Naive thymus-derived CD8-positive, alpha-beta T cell (primary cell): ENCODE measurements around the gene LRRC63. TPM values are rescaled to one million over a fixed set of nuclear protein-coding genes. Genes with fewer than 3 reads are reported as not detected.
"Not testable (repeated sequence)": the region's sequence is repeated elsewhere in the genome, so short reads cannot be mapped to it uniquely, and the experiment has no call there.

Source experiments
- ATAC-seq, 2 donors: fragments of 150-1000 bp; cut with Tn5 transposase in 1 of 2; sonication (Bioruptor Pico), chemical (Tn5 transposase) in 1 of 2; 1 replicate in 1 of 2; 2 replicates in 1 of 2; pipeline ENCODE4 v1.10.0; 2021; ENCODE audit warnings: mild to moderate bottlenecking in 2 of 2, moderate library complexity in 2 of 2
- POLR2A ChIA-PET: fragments of 350-600 bp; sonication (Branson Sonifier 250); formaldehyde crosslinking; loops from one replicate; lab custom pipeline; 2021; ENCODE audit warnings: antibody characterized with exemption; lab: Charles Lee
- DNase-seq, 10 donors: peaks; one replicate each; pipeline versions ENCODE4 v3.0.0 to v3.0.0-alpha.2; 2020 to 2022
- H3K27ac Mint-ChIP-seq, 10 donors: one replicate each; pipeline ENCODE4 v1.8.0; 2020 to 2022; ENCODE audit warnings: mild to moderate bottlenecking in 10 of 10, mixed read lengths in 10 of 10, moderate library complexity in 4 of 10, inconsistent platforms in 1 of 10
- H3K27me3 Mint-ChIP-seq, 5 donors: one replicate each; pipeline ENCODE4 v1.8.0; 2021 to 2022; ENCODE audit warnings: mixed read lengths in 5 of 5
- H3K36me3 Mint-ChIP-seq, 3 donors: one replicate each; pipeline ENCODE4 v1.8.0; 2020 to 2022; ENCODE audit warnings: mixed read lengths in 3 of 3, mild to moderate bottlenecking in 2 of 3, inconsistent platforms in 1 of 3
- H3K4me1 Mint-ChIP-seq, 4 donors: one replicate each; pipeline ENCODE4 v1.8.0; 2021 to 2022; ENCODE audit warnings: mixed read lengths in 4 of 4
- H3K4me3 Mint-ChIP-seq, 10 donors: one replicate each; pipeline ENCODE4 v1.8.0; 2020 to 2022; ENCODE audit warnings: mild to moderate bottlenecking in 10 of 10, mixed read lengths in 10 of 10, moderate library complexity in 6 of 10, inconsistent platforms in 1 of 10
- H3K9me3 Mint-ChIP-seq, 9 donors: one replicate each; pipeline ENCODE4 v1.8.0; 2020 to 2022; ENCODE audit warnings: mixed read lengths in 9 of 9, mild to moderate bottlenecking in 3 of 9, inconsistent platforms in 1 of 9, moderate library complexity in 1 of 9
- polyA plus RNA-seq, 3 donors: library from polyadenylated mRNA; unstranded; fragments of 300-500 nt; fragmentation: Illumina TruSeq; gene quantifications; one replicate each; pipeline ENCODE4 v1.2.3, GENCODE V29; 2021
- total RNA-seq, 8 experiments: library from RNA in 2 of 8; stranded (reverse) in 2 of 8; gene quantifications; one replicate each; pipeline ENCODE4 v1.2.3 and lab custom pipeline; 2021 to 2026

LRRC63 gene
- total RNA-seq (under 1 TPM; 0.52 to 0.62 TPM), polyA plus RNA-seq (under 1 TPM in 2 of 3 donors, not detected in 1; 0.22 to 0.23 TPM), total RNA-seq (lab: John Stamatoyannopoulos, UW) (0.17 to 1.5 (median 0.70) reads per million in 6 experiments)

GRCh38 chr13:46211483-46212351 is at the start of gene LRRC63:
Gene LRRC63 (plus strand): TSS chr13:46211928. CDS start chr13:46213035, 1,107 bp downstream.
- POLR2A ChIA-PET, result interaction anchor here (0.7 to 1.8 kb wide), 11 partner anchors 9 to 159 kb away, joined by 3 to 10 read pairs (median 3); partner anchors contain the start of genes LCP1 and ZC3H13
- H3K36me3 Mint-ChIP-seq, result no peaks in the 10 kb centered on the region
- peak; percentile 71 to 88 (median 82) for DNase-seq
- H3K27me3 Mint-ChIP-seq, result no peaks in the 10 kb centered on the region
- peak within 1 kb of the TSS; percentile 91 to 98 (median 95) for H3K27ac Mint-ChIP-seq
- ATAC-seq, result peak; percentile 93 to 98
- peak within 1 kb of the TSS; percentile 82 to 99 (median 92) for H3K4me3 Mint-ChIP-seq
- H3K4me1 Mint-ChIP-seq, result peaks cover 7 to 27% (median 25%) of the 10 kb centered on the region in 4 donors
- H3K9me3 Mint-ChIP-seq, result no peaks in the 10 kb centered on the region

- not testable (repeated sequence) for ATAC-seq, H3K27me3 Mint-ChIP-seq, DNase-seq, H3K9me3 Mint-ChIP-seq
- peak overlapping the region in 8 of 10 donors; percentile 31 to 96 (median 78) for H3K27ac Mint-ChIP-seq
- peaks cover 45 to 77% (median 76%) of the 10 kb centered on the region in 4 donors for H3K4me1 Mint-ChIP-seq
- H3K4me3 Mint-ChIP-seq, result peak overlapping the region in 1 of 10 donors; percentile 57
- POLR2A ChIA-PET, result interaction anchor here (4.7 to 11.0 kb wide), 2 partner anchors 8 to 16 kb away, joined by 32 to 142 read pairs; partner anchors contain the start of gene LCP1
- peaks cover 12 to 68% (median 16%) of the 10 kb centered on the region in 3 donors for H3K36me3 Mint-ChIP-seq
Measured at GRCh38 chr13:46162741-46163140, 49.0 kb upstream of the LRRC63 start.

GRCh38 chr13:46164661-46165060 is 47.1 kb upstream of the LRRC63 start:
- POLR2A ChIA-PET, result interaction anchor here (1.0 to 11.0 kb wide), 2 partner anchors 14 to 46 kb away, joined by 3 to 142 read pairs; partner anchors contain the start of gene LCP1
- no peak for ATAC-seq

GRCh38 chr13:46165485-46166223 is 46.1 kb upstream of the LRRC63 start:
- Mint-ChIP-seq H3K27ac (peak overlapping the region; percentile 86 to 98 (median 92)), H3K9me3 (peaks cover 0 to 3% (median 0%) of the 10 kb centered on the region in 9 donors), H3K4me3 (peak overlapping the region in 8 of 10 donors; percentile 52 to 76 (median 65)), H3K4me1 (peaks cover 47 to 86% (median 82%) of the 10 kb centered on the region in 4 donors), H3K27me3 (no peaks in the 10 kb centered on the region), H3K36me3 (peaks cover 11 to 59% (median 12%) of the 10 kb centered on the region in 3 donors)
- ATAC-seq, result peak in 1 of 2 donors; percentile 26
- DNase-seq, result no peak
- POLR2A ChIA-PET, result interaction anchor here (0.6 to 11.0 kb wide), 4 partner anchors 13 to 371 kb away, joined by 3 to 142 read pairs (median 4); partner anchors contain the start of gene LCP1

More at GRCh38 chr13:46164661-46165060, 47.1 kb upstream of the LRRC63 start:
- no peak for DNase-seq
- Mint-ChIP-seq H3K9me3 (peaks cover 0 to 3% (median 0%) of the 10 kb centered on the region in 9 donors), H3K36me3 (peaks cover 11 to 60% (median 12%) of the 10 kb centered on the region in 3 donors), H3K4me3 (peak overlapping the region in 9 of 10 donors; percentile 48 to 76 (median 62)), H3K27me3 (no peaks in the 10 kb centered on the region), H3K27ac (peak overlapping the region; percentile 51 to 96 (median 88)), H3K4me1 (peaks cover 48 to 86% (median 82%) of the 10 kb centered on the region in 4 donors)

GRCh38 chr13:46166224-46166584 is 45.5 kb upstream of the LRRC63 start:
- DNase-seq, result no peak
- ATAC-seq, result no peak
- peak overlapping the region in 9 of 10 donors; percentile 50 to 76 (median 66) for H3K4me3 Mint-ChIP-seq
- POLR2A ChIA-PET, result interaction anchor here (0.6 to 11.0 kb wide), 2 partner anchors 13 to 335 kb away, joined by 6 to 142 read pairs; partner anchors contain the start of gene LCP1
- H3K27me3 Mint-ChIP-seq, result no peaks in the 10 kb centered on the region
- peaks cover 11 to 59% (median 12%) of the 10 kb centered on the region in 3 donors for H3K36me3 Mint-ChIP-seq
- peaks cover 0 to 3% (median 0%) of the 10 kb centered on the region in 9 donors for H3K9me3 Mint-ChIP-seq
- peaks cover 50 to 87% (median 83%) of the 10 kb centered on the region in 4 donors for H3K4me1 Mint-ChIP-seq
- H3K27ac Mint-ChIP-seq, result peak overlapping the region; percentile 86 to 98 (median 90)

GRCh38 chr13:46166947-46167610 is 44.6 kb upstream of the LRRC63 start:
- H3K27me3 Mint-ChIP-seq, result no peaks in the 10 kb centered on the region
- peaks cover 51 to 87% (median 83%) of the 10 kb centered on the region in 4 donors for H3K4me1 Mint-ChIP-seq
- H3K4me3 Mint-ChIP-seq, result peak overlapping the region; percentile 20 to 96 (median 76)
- POLR2A ChIA-PET, result interaction anchor here (0.5 to 11.0 kb wide), 2 partner anchors 9 to 12 kb away, joined by 9 to 142 read pairs; partner anchors contain the start of gene LCP1
- peak overlapping the region; percentile 89 to 99 (median 96) for H3K27ac Mint-ChIP-seq
- H3K36me3 Mint-ChIP-seq, result peaks cover 6 to 52% (median 12%) of the 10 kb centered on the region in 3 donors
- peaks cover 0 to 3% (median 0%) of the 10 kb centered on the region in 9 donors for H3K9me3 Mint-ChIP-seq
- DNase-seq (no peak), ATAC-seq (no peak)

GRCh38 chr13:46168341-46168740 is 43.4 kb upstream of the LRRC63 start:
- POLR2A ChIA-PET, result interaction anchor here (1.2 to 11.0 kb wide), 3 partner anchors 11 to 42 kb away, joined by 3 to 142 read pairs (median 3); partner anchors contain the start of gene LCP1
- Mint-ChIP-seq H3K9me3 (no peaks in the 10 kb centered on the region), H3K4me3 (peak overlapping the region; percentile 52 to 96 (median 76)), H3K4me1 (peaks cover 58 to 97% (median 92%) of the 10 kb centered on the region in 4 donors), H3K36me3 (peaks cover 6 to 46% (median 12%) of the 10 kb centered on the region in 3 donors), H3K27ac (peak overlapping the region; percentile 89 to 99 (median 96)), H3K27me3 (no peaks in the 10 kb centered on the region)
- DNase-seq (peak in 3 of 10 donors; percentile 27 to 47 (median 41)), ATAC-seq (peak; percentile 31 to 49)

- ATAC-seq (no peak), DNase-seq (no peak)
- no peaks in the 10 kb centered on the region for H3K27me3 Mint-ChIP-seq
- POLR2A ChIA-PET, result interaction anchor here (1.2 to 11.0 kb wide), 3 partner anchors 10 to 42 kb away, joined by 3 to 142 read pairs (median 3); partner anchors contain the start of gene LCP1
- peak overlapping the region; percentile 89 to 99 (median 96) for H3K27ac Mint-ChIP-seq
- peaks cover 2 to 50% (median 11%) of the 10 kb centered on the region in 3 donors for H3K36me3 Mint-ChIP-seq
- H3K4me3 Mint-ChIP-seq, result peak overlapping the region; percentile 52 to 96 (median 76)
- peaks cover 61 to 97% (median 95%) of the 10 kb centered on the region in 4 donors for H3K4me1 Mint-ChIP-seq
- H3K9me3 Mint-ChIP-seq, result no peaks in the 10 kb centered on the region
Measured at GRCh38 chr13:46168783-46169182, 42.9 kb upstream of the LRRC63 start.

GRCh38 chr13:46169758-46170157 is 42.0 kb upstream of the LRRC63 start:
- no peaks in the 10 kb centered on the region for H3K27me3 Mint-ChIP-seq
- ATAC-seq, result no peak

GRCh38 chr13:46170268-46170667 is 41.5 kb upstream of the LRRC63 start:
- POLR2A ChIA-PET, result interaction anchor here (1.2 to 11.0 kb wide), 6 partner anchors 9 to 151 kb away, joined by 3 to 142 read pairs (median 14); partner anchors contain the start of gene LCP1
- ATAC-seq, result peak in 1 of 2 donors; percentile 9
- H3K4me3 Mint-ChIP-seq, result peak overlapping the region; percentile 59 to 96 (median 78)
- H3K27ac Mint-ChIP-seq, result peak overlapping the region; percentile 89 to 99 (median 96)
- H3K4me1 Mint-ChIP-seq, result peaks cover 61 to 99% (median 96%) of the 10 kb centered on the region in 4 donors
- H3K27me3 Mint-ChIP-seq, result no peaks in the 10 kb centered on the region
- no peak for DNase-seq
- H3K36me3 Mint-ChIP-seq, result peaks cover 0 to 51% (median 0%) of the 10 kb centered on the region in 3 donors
- H3K9me3 Mint-ChIP-seq, result no peaks in the 10 kb centered on the region

More at GRCh38 chr13:46169758-46170157, 42.0 kb upstream of the LRRC63 start:
- Mint-ChIP-seq H3K27ac (peak overlapping the region; percentile 89 to 99 (median 96)), H3K4me3 (peak overlapping the region; percentile 59 to 96 (median 78)), H3K36me3 (peaks cover 0 to 49% (median 2%) of the 10 kb centered on the region in 3 donors), H3K4me1 (peaks cover 58 to 97% (median 95%) of the 10 kb centered on the region in 4 donors), H3K9me3 (no peaks in the 10 kb centered on the region)
- POLR2A ChIA-PET, result interaction anchor here (1.2 to 11.0 kb wide), 5 partner anchors 8 to 151 kb away, joined by 3 to 142 read pairs (median 4); partner anchors contain the start of gene LCP1
- DNase-seq, result no peak
